ENCODE measurements around the gene HM13. TPM values are rescaled to one million over a fixed set of nuclear protein-coding genes. Genes with fewer than 3 reads are reported as not detected.
A peak's percentile ranks its signal among the peaks of the same experiment; 100 is the strongest.
"Not testable (repeated sequence)": the region's sequence is repeated elsewhere in the genome, so short reads cannot be mapped to it uniquely, and the experiment has no call there.

The HM13 gene
- total and polyA plus RNA-seq, 8 donors: 10.7 to 181 (median 91.8) TPM

- Histone ChIP-seq H3K27ac (peak overlapping the region in 4 of 5 donors; percentile 9 to 37 (median 25)), H3K36me3 (no peaks in the 10 kb centered on the region), H3K9me3 (no peaks in the 10 kb centered on the region), H3K27me3 (peaks cover 0 to 9% (median 0%) of the 10 kb centered on the region in 3 donors), H3K4me1 (peaks cover 0 to 10% (median 2%) of the 10 kb centered on the region in 4 donors), H3K4me3 (peak overlapping the region in 1 of 4 donors; percentile 4)
- WGBS, 5 donors: 12 to 27% (median 19%) methylated on average over 12 to 15 of the region's 15 CpGs
- no peak for TF ChIP-seq POLR2AphosphoS5 (IDR thresholded peaks at IDR 0.05)
- TF ChIP-seq EP300 (IDR thresholded peaks at IDR 0.05): no peak
- no peak for TF ChIP-seq CTCF (IDR thresholded peaks at IDR 0.05)
- no peak for TF ChIP-seq POLR2A (IDR thresholded peaks at IDR 0.05)
- peak in 1 of 2 donors; percentile 89 for DNase-seq
- intact Hi-C loops (cut with DNase I; ENCODE audit: low total_unique reads): no loop called here
These were observed 17.4 kb upstream of the HM13 start for GRCh38 chr20:31496761-31497295.

- Histone ChIP-seq H3K27ac (peak overlapping the region in 2 of 5 donors; percentile 14 to 15), H3K36me3 (no peaks in the 10 kb centered on the region), H3K9me3 (no peaks in the 10 kb centered on the region), H3K4me3 (no peak overlapping the region), H3K27me3 (peaks cover 0 to 9% (median 0%) of the 10 kb centered on the region in 3 donors), H3K4me1 (peaks cover 0 to 13% (median 3%) of the 10 kb centered on the region in 4 donors)
- intact Hi-C loops (cut with DNase I; ENCODE audit: low total_unique reads): no loop called here
- TF ChIP-seq POLR2AphosphoS5 (IDR thresholded peaks at IDR 0.05) (no peak), CTCF (IDR thresholded peaks at IDR 0.05) (no peak)
- DNase-seq: peak in 1 of 2 donors; percentile 54
- 26 to 34% (median 27%) methylated on average over 6 of the region's 6 CpGs for WGBS, 5 donors
These were observed 16.3 kb upstream of the HM13 start for GRCh38 chr20:31497838-31498540.

- intact Hi-C loops (cut with DNase I; ENCODE audit: low total_unique reads): loop anchor here (5.0 kb wide), 1 partner anchor 43 kb away; no protein-coding TSS in a partner anchor
- peaks cover 0 to 9% (median 0%) of the 10 kb centered on the region in 3 donors for H3K27me3 ChIP-seq
- no peak overlapping the region for H3K4me3 ChIP-seq
- H3K27ac ChIP-seq: no peak overlapping the region
- WGBS, 5 donors: 16 to 50% (median 24%) methylated on average over 1 of the region's 1 CpG
- TF ChIP-seq POLR2AphosphoS5 (IDR thresholded peaks at IDR 0.05): no peak
- no peak for TF ChIP-seq EP300 (IDR thresholded peaks at IDR 0.05)
- TF ChIP-seq POLR2A (IDR thresholded peaks at IDR 0.05): no peak
- no peak for TF ChIP-seq CTCF (IDR thresholded peaks at IDR 0.05)
- H3K4me1 ChIP-seq: peaks cover 0 to 18% (median 6%) of the 10 kb centered on the region in 4 donors
- no peak for DNase-seq
- H3K36me3 ChIP-seq: no peaks in the 10 kb centered on the region
- no peaks in the 10 kb centered on the region for H3K9me3 ChIP-seq
These were observed 13.7 kb upstream of the HM13 start for GRCh38 chr20:31500527-31500926.

GRCh38 chr20:31502884-31503673 lies 11.2 kb upstream of the HM13 start:
- peak; percentile 87 to 93 for DNase-seq
- TF ChIP-seq CTCF (IDR thresholded peaks at IDR 0.05) (peak in 5 of 7 experiments; percentile 88 to 96 (median 92)), POLR2AphosphoS5 (IDR thresholded peaks at IDR 0.05) (peak in 1 of 3 donors; percentile 41)
- H3K4me1 ChIP-seq, H3K36me3 ChIP-seq, H3K4me3 ChIP-seq, H3K9me3 ChIP-seq, H3K27ac ChIP-seq, H3K27me3 ChIP-seq: not testable (repeated sequence)
- WGBS, 5 donors: 29 to 34% (median 30%) methylated on average over 18 to 20 of the region's 20 CpGs
- intact Hi-C loops (cut with DNase I; ENCODE audit: low total_unique reads): loop anchor here (5.0 kb wide), 1 partner anchor 46 kb away; no protein-coding TSS in a partner anchor

All from stomach (tissue), 9 donors.